PFSK-1 (cell line): ENCODE results near the gene C1orf174.

ENCODE experiments used
- FOXP2 ChIP-seq: optimal IDR thresholded peaks from 2 replicates; pipeline ENCODE3; 2011; ENCODE audit warnings: borderline replicate concordance, control low read depth, inconsistent platforms; ENCODE audit not compliant: insufficient read depth; ENCODE audit errors: extremely low read length, extremely low read depth
- POLR2AphosphoS5 ChIP-seq: IDR thresholded peaks from 2 replicates; pipeline ENCODE4 v1.6.1; 2012; ENCODE audit warnings: low read depth, mild to moderate bottlenecking, control low read depth, low read length, moderate library complexity
- SIN3A ChIP-seq: IDR thresholded peaks from 2 replicates; pipeline ENCODE4 v1.6.1; 2012; ENCODE audit warnings: mild to moderate bottlenecking, low read length, moderate library complexity, borderline replicate concordance; ENCODE audit not compliant: insufficient read depth
- TF ChIP-seq, protein P1 (sequence below), 2 experiments: IDR thresholded peaks; 2 replicates each; pipeline versions ENCODE4 v1.6.1 to v1.8.0; 2011 to 2012; ENCODE audit warnings: low read depth in 2 of 2, low read length in 2 of 2, control low read depth in 1 of 2, inconsistent platforms in 1 of 2, mild to moderate bottlenecking in 1 of 2, moderate library complexity in 1 of 2; ENCODE audit not compliant: insufficient read depth in 1 of 2

DNA sequence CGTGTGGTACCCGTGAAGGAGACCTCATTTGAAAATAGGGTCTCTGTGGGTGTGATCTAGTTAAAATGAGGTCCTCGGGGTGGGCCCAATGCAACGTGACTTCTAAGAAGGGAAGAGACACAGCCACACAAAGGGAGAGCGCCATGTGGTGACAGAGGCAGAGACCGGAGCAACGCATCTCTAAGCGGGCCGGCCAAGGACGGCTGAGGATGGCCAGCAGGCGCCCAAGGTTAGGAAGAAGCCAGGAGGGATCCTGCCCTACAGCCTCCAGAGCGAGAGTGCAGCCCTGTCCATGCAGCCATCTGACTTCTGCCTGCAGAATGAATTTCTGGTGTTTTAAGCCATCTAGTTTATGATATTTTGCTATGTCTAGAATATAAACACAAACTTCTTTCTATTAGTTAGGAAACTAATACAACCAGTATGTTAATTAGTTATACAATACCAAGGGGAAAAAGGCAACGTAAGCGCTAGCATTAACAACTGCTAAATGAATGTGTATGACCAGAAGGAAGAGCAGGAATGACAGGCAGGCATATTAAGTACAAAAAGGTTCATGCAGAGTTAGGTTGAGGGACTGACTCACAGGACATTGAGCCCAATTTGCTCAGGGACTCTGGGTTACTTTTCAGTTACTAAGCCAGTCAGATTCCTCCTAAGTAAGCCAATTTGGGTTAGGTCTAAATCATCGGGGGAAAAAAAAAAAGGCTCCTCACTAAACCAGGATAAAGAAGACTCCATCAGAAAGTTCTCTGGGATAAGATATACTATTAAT lies 47.2 kb downstream of the C1orf174 start:
- no peak for TF ChIP-seq SIN3A
- no peak for TF ChIP-seq POLR2AphosphoS5
- no peak for TF ChIP-seq FOXP2
- TF ChIP-seq, protein P1, sequence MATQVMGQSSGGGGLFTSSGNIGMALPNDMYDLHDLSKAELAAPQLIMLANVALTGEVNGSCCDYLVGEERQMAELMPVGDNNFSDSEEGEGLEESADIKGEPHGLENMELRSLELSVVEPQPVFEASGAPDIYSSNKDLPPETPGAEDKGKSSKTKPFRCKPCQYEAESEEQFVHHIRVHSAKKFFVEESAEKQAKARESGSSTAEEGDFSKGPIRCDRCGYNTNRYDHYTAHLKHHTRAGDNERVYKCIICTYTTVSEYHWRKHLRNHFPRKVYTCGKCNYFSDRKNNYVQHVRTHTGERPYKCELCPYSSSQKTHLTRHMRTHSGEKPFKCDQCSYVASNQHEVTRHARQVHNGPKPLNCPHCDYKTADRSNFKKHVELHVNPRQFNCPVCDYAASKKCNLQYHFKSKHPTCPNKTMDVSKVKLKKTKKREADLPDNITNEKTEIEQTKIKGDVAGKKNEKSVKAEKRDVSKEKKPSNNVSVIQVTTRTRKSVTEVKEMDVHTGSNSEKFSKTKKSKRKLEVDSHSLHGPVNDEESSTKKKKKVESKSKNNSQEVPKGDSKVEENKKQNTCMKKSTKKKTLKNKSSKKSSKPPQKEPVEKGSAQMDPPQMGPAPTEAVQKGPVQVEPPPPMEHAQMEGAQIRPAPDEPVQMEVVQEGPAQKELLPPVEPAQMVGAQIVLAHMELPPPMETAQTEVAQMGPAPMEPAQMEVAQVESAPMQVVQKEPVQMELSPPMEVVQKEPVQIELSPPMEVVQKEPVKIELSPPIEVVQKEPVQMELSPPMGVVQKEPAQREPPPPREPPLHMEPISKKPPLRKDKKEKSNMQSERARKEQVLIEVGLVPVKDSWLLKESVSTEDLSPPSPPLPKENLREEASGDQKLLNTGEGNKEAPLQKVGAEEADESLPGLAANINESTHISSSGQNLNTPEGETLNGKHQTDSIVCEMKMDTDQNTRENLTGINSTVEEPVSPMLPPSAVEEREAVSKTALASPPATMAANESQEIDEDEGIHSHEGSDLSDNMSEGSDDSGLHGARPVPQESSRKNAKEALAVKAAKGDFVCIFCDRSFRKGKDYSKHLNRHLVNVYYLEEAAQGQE (IDR thresholded peaks at IDR 0.05; ENCODE audit: insufficient read depth in 1 of 2, low read depth in 2 of 2, low read length in 2 of 2), result no peak
